ENCODE results near the gene ADAMTS13. TPM values are rescaled to one million over a fixed set of nuclear protein-coding genes. Genes with fewer than 3 reads are reported as not detected.
"Not testable (repeated sequence)": the region's sequence is repeated elsewhere in the genome, so short reads cannot be mapped to it uniquely, and the experiment has no call there.

ADAMTS13 gene
- total RNA-seq, 1 experiment from 2014 or later, result not detected

GRCh38 chr9:133425049-133425632, 3.0 kb downstream of the ADAMTS13 start:
- no peak for DNase-seq (ENCODE audit: low read depth)

GRCh38 chr9:133426011-133426410, 3.8 kb downstream of the ADAMTS13 start:
- no peak for DNase-seq (ENCODE audit: low read depth)

GRCh38 chr9:133427658-133428348, 5.6 kb downstream of the ADAMTS13 start:
- no peak for DNase-seq (ENCODE audit: low read depth)

- DNase-seq (ENCODE audit: low read depth), result no peak
Measured at GRCh38 chr9:133428617-133429101, 6.5 kb downstream of the ADAMTS13 start.

GRCh38 chr9:133429214-133429613, 7.0 kb downstream of the ADAMTS13 start:
- DNase-seq (ENCODE audit: low read depth), result no peak

GRCh38 chr9:133429641-133430161, 7.5 kb downstream of the ADAMTS13 start:
- no peak for DNase-seq (ENCODE audit: low read depth)

GRCh38 chr9:133430244-133430643, 8.1 kb downstream of the ADAMTS13 start:
- no peak for DNase-seq (ENCODE audit: low read depth)

GRCh38 chr9:133433351-133433843, 11.2 kb downstream of the ADAMTS13 start:
- DNase-seq (ENCODE audit: low read depth), result no peak

GRCh38 chr9:133436681-133437080, 14.5 kb downstream of the ADAMTS13 start:
- DNase-seq (ENCODE audit: low read depth), result no peak

- no peak for DNase-seq (ENCODE audit: low read depth)
Measured at GRCh38 chr9:133437753-133438531, 15.8 kb downstream of the ADAMTS13 start.

GRCh38 chr9:133439337-133439736, 17.2 kb downstream of the ADAMTS13 start:
- DNase-seq (ENCODE audit: low read depth), result no peak

GRCh38 chr9:133440874-133441273, 18.7 kb downstream of the ADAMTS13 start:
- no peak for DNase-seq (ENCODE audit: low read depth)

GRCh38 chr9:133441571-133441970, 19.4 kb downstream of the ADAMTS13 start:
- DNase-seq (ENCODE audit: low read depth), result no peak

- no peak for DNase-seq (ENCODE audit: low read depth)
Measured at GRCh38 chr9:133443248-133443647, 21.1 kb downstream of the ADAMTS13 start.

- DNase-seq (ENCODE audit: low read depth), result no peak
Measured at GRCh38 chr9:133443982-133444381, 21.8 kb downstream of the ADAMTS13 start.

GRCh38 chr9:133445293-133445969, 23.3 kb downstream of the ADAMTS13 start:
- no peak for DNase-seq (ENCODE audit: low read depth)

- DNase-seq (ENCODE audit: low read depth), result no peak
Measured at GRCh38 chr9:133448487-133448972, 26.4 kb downstream of the ADAMTS13 start.

- DNase-seq (ENCODE audit: low read depth), result no peak
Measured at GRCh38 chr9:133449760-133450159, 27.6 kb downstream of the ADAMTS13 start.

- not testable (repeated sequence) for DNase-seq (ENCODE audit: low read depth)
Measured at GRCh38 chr9:133451865-133452264, 29.7 kb downstream of the ADAMTS13 start.

GRCh38 chr9:133452562-133452961, 30.4 kb downstream of the ADAMTS13 start:
- no peak for DNase-seq (ENCODE audit: low read depth)

GRCh38 chr9:133453651-133454050, 31.5 kb downstream of the ADAMTS13 start:
- no peak for DNase-seq (ENCODE audit: low read depth)
